ENCODE results near the gene IFI27L2.

DNA sequence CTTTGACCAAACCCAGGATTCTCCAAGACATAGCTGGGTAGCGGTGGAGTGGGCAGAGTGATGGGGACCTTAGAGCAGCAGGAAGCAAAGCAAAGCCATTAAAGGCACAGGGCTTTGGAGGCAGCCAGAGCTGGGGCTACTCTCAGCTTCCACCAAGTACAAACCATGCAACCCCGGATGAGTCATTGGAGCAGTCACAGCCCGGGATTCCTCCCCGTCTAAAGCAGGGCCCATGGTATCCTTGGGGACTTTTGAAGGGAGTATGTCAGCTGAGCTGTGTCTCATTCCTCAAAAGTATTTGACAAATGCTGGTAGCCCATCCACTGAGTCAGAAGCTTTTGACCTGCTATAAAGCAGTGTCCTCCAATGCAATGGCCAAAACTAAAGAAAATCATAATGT is 28.6 kb downstream of the IFI27L2 start:
- TF ChIP-seq GABPA (IDR thresholded peaks at IDR 0.05 in 1 of 2, conservative IDR thresholded peaks at IDR 0.05 in 1 of 2) (no peak), EGR1 (IDR thresholded peaks at IDR 0.05; ENCODE audit: low read depth in 2 of 2) (no peak), YY1 (IDR thresholded peaks at IDR 0.05) (no peak), TAF1 (conservative IDR thresholded peaks at IDR 0.05) (no peak), RAD21 (IDR thresholded peaks at IDR 0.05) (no peak), HNF4G (IDR thresholded peaks at IDR 0.05) (no peak), JUND (IDR thresholded peaks at IDR 0.05) (no peak), SP1 (IDR thresholded peaks at IDR 0.05) (no peak)
- TF ChIP-seq, protein P1, sequence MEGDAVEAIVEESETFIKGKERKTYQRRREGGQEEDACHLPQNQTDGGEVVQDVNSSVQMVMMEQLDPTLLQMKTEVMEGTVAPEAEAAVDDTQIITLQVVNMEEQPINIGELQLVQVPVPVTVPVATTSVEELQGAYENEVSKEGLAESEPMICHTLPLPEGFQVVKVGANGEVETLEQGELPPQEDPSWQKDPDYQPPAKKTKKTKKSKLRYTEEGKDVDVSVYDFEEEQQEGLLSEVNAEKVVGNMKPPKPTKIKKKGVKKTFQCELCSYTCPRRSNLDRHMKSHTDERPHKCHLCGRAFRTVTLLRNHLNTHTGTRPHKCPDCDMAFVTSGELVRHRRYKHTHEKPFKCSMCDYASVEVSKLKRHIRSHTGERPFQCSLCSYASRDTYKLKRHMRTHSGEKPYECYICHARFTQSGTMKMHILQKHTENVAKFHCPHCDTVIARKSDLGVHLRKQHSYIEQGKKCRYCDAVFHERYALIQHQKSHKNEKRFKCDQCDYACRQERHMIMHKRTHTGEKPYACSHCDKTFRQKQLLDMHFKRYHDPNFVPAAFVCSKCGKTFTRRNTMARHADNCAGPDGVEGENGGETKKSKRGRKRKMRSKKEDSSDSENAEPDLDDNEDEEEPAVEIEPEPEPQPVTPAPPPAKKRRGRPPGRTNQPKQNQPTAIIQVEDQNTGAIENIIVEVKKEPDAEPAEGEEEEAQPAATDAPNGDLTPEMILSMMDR (IDR thresholded peaks at IDR 0.05; ENCODE audit: low read depth, low read length, missing input control), result no peak
- TF ChIP-seq, protein P2, sequence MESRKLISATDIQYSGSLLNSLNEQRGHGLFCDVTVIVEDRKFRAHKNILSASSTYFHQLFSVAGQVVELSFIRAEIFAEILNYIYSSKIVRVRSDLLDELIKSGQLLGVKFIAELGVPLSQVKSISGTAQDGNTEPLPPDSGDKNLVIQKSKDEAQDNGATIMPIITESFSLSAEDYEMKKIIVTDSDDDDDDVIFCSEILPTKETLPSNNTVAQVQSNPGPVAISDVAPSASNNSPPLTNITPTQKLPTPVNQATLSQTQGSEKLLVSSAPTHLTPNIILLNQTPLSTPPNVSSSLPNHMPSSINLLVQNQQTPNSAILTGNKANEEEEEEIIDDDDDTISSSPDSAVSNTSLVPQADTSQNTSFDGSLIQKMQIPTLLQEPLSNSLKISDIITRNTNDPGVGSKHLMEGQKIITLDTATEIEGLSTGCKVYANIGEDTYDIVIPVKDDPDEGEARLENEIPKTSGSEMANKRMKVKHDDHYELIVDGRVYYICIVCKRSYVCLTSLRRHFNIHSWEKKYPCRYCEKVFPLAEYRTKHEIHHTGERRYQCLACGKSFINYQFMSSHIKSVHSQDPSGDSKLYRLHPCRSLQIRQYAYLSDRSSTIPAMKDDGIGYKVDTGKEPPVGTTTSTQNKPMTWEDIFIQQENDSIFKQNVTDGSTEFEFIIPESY (IDR thresholded peaks at IDR 0.05), result no peak
- TF ChIP-seq, protein P3, sequence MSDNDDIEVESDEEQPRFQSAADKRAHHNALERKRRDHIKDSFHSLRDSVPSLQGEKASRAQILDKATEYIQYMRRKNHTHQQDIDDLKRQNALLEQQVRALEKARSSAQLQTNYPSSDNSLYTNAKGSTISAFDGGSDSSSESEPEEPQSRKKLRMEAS (IDR thresholded peaks at IDR 0.05), result no peak
- TF ChIP-seq, protein P4, sequence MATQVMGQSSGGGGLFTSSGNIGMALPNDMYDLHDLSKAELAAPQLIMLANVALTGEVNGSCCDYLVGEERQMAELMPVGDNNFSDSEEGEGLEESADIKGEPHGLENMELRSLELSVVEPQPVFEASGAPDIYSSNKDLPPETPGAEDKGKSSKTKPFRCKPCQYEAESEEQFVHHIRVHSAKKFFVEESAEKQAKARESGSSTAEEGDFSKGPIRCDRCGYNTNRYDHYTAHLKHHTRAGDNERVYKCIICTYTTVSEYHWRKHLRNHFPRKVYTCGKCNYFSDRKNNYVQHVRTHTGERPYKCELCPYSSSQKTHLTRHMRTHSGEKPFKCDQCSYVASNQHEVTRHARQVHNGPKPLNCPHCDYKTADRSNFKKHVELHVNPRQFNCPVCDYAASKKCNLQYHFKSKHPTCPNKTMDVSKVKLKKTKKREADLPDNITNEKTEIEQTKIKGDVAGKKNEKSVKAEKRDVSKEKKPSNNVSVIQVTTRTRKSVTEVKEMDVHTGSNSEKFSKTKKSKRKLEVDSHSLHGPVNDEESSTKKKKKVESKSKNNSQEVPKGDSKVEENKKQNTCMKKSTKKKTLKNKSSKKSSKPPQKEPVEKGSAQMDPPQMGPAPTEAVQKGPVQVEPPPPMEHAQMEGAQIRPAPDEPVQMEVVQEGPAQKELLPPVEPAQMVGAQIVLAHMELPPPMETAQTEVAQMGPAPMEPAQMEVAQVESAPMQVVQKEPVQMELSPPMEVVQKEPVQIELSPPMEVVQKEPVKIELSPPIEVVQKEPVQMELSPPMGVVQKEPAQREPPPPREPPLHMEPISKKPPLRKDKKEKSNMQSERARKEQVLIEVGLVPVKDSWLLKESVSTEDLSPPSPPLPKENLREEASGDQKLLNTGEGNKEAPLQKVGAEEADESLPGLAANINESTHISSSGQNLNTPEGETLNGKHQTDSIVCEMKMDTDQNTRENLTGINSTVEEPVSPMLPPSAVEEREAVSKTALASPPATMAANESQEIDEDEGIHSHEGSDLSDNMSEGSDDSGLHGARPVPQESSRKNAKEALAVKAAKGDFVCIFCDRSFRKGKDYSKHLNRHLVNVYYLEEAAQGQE (IDR thresholded peaks at IDR 0.05), result no peak
- TF ChIP-seq, protein P5, sequence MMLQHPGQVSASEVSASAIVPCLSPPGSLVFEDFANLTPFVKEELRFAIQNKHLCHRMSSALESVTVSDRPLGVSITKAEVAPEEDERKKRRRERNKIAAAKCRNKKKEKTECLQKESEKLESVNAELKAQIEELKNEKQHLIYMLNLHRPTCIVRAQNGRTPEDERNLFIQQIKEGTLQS (IDR thresholded peaks at IDR 0.05), result no peak
